ENCODE data around the gene ERLEC1. TPM values are rescaled to one million over a fixed set of nuclear protein-coding genes. Genes with fewer than 3 reads are reported as not detected.

ERLEC1 gene
- total RNA-seq, 2 experiments from 2014 or later = 18.3 to 20.5 TPM

DNA sequence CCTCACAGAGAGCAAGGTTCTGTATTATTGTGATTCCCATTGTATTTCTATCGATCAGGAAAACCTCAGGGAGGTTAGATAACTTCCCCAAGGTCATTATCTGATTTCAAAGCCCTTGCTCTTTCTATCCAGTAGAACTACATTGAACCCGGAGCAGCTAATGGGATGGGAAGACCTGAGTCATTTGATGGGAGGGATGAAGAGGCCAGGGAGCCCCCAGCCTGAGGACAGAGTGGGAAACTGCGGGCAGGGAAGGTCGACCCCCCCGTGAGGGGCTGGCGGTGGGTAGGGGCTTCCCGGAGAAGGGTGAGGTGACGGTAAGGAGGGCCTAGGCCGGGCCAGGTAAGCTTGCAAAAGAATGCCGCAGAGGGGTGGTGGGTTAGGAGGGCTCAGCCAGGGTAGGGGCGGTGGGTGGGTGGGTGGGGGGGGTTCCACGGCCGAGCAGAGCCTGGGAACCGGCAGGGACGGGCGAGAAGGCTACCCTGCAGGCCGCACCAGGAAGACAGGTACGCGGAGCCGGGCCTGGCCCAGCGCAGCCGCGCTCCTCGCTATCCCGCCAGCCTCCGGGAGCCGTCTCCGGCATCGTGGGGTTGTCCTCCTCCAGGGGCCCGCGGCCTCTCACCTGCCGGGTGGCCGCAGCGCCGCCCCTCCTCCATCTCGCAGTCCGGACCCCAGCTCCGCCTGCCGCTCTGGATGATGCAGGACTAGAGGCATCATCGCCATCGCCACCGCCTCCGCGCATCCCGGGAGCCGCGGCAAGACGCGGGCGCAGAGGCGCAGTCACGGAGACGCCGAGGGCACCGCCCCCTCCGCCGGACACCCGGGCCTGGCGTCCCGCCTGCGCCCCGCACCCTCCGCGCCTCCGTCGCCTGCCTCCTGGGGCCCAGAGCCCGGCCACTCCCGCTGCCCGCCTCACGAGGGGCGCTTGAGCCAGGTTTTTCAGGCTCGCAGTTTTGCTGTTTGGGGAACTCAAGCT is 72.7 kb downstream of the ERLEC1 start, which contains the start of gene GPR75:
TSS of gene GPR75 (minus strand) at position 762 of the 976 bp plus-strand sequence. CDS start 5,211 bp downstream, outside the sequence.
- Mint-ChIP-seq H3K4me3 (no peak within 1 kb of the TSS), H3K9me3 (ENCODE audit: low read depth) (no peaks in the 10 kb centered on the region), H3K27ac (no peak within 1 kb of the TSS), H3K36me3 (ENCODE audit: low read depth) (peaks cover 16% of the 10 kb centered on the region), H3K4me1 (peaks cover 13% of the 10 kb centered on the region), H3K27me3 (no peaks in the 10 kb centered on the region)
- ATAC-seq = no peak
- ChIA-PET POLR2A (no interaction called here), CTCF (no interaction called here)
- intact Hi-C loops (cut with DNase I, micrococcal nuclease) = no loop called here
- DNase-seq = no peak

DNA sequence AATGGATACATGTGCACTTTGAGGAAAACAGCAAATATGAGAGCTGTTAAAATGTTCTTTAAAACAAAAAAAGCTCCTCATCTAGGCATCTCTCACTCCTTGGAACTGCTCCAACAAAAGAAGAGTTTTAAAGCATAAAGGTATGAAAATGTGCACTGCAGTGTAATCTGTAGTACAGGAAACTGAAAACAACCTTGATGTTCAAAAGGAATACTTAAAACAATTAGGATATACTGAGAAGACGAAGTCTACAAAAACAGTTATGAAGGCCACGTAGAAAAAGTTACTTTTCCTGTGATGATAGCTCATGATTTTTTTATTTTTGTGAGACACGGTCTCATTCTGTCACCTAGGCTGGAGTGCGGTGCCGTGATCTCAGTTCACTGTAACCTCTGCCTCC is 75.0 kb downstream of the ERLEC1 start:
- Mint-ChIP-seq H3K27ac (peak overlapping the region; percentile 65), H3K4me3 (no peak overlapping the region), H3K36me3 (ENCODE audit: low read depth) (peaks cover 32% of the 10 kb centered on the region), H3K27me3 (no peaks in the 10 kb centered on the region), H3K4me1 (peaks cover 11% of the 10 kb centered on the region), H3K9me3 (ENCODE audit: low read depth) (no peaks in the 10 kb centered on the region)
- ATAC-seq (no peak), DNase-seq (no peak)
- POLR2A ChIA-PET = no interaction called here
- CTCF ChIA-PET = interaction anchor here (2.0 kb wide), 1 partner anchor 9 kb away, joined by 5 read pairs; no protein-coding TSS in a partner anchor
- intact Hi-C loops (cut with DNase I, micrococcal nuclease) = no loop called here

DNA sequence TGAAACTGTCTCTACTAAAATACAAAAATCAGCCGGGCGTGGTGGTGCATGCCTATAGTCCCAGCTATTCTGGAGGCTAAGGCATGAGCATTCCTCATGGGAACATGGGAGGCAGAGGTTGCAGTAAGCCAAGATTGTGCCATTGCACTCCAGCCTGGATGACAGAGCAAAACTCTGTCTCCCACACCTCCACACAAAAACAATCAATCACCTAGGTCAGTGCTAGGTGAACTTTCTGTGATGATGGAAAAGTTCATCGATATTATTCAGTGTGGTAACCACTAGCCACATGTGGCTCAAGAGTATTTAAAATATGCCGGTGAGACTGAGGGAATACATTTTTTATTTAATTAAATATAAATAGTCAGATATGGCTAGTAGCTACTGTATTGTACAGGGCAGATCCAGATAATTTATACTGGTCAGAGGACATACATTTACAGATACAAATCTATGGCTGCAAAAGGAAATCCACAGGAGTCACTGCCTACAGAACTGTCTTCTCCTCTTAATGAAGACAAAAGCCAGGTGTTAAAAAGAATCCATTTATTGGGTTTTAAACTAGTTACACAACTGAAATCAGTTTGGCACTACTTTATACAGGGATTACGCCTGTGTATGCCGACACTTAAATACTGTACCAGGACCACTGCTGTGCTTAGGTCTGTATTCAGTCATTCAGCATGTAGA is 76.8 kb downstream of the ERLEC1 start:
- H3K4me3 Mint-ChIP-seq = no peak overlapping the region
- H3K4me1 Mint-ChIP-seq = peaks cover 11% of the 10 kb centered on the region
- POLR2A ChIA-PET = no interaction called here
- no peaks in the 10 kb centered on the region for H3K27me3 Mint-ChIP-seq
- no peak overlapping the region for H3K27ac Mint-ChIP-seq
- intact Hi-C loops (cut with DNase I, micrococcal nuclease) = no loop called here
- CTCF ChIA-PET = no interaction called here
- peaks cover 39% of the 10 kb centered on the region for H3K36me3 Mint-ChIP-seq (ENCODE audit: low read depth)
- no peak for DNase-seq
- no peaks in the 10 kb centered on the region for H3K9me3 Mint-ChIP-seq (ENCODE audit: low read depth)
- ATAC-seq = no peak

DNA sequence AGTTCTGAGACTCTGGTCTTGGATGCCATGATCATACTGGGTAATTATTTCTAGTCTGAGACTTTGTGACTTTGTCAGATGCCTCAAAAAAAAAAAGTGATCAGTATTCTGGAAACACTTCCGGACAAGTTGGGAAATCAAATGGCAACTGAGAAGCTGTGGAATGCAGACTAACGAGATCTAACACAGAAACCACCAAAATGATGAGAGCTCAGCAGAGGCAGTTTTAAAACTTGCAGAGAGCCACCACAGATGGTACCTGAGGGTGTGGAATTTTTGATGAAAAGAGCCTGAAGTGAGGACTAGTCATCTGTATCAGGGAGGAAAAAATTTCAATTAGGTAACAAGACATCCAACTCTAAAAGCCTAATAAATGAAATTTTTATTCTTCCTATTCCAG is 78.4 kb downstream of the ERLEC1 start:
- ATAC-seq (no peak), DNase-seq (no peak)
- H3K4me1 Mint-ChIP-seq = peaks cover 11% of the 10 kb centered on the region
- ChIA-PET POLR2A (no interaction called here), CTCF (interaction anchor here (0.6 kb wide), 1 partner anchor 198 kb away, joined by 4 read pairs; no protein-coding TSS in a partner anchor)
- peaks cover 37% of the 10 kb centered on the region for H3K36me3 Mint-ChIP-seq (ENCODE audit: low read depth)
- H3K27ac Mint-ChIP-seq = no peak overlapping the region
- intact Hi-C loops (cut with DNase I, micrococcal nuclease) = no loop called here
- no peak overlapping the region for H3K4me3 Mint-ChIP-seq
- H3K9me3 Mint-ChIP-seq (ENCODE audit: low read depth) = no peaks in the 10 kb centered on the region
- H3K27me3 Mint-ChIP-seq = no peaks in the 10 kb centered on the region

DNA sequence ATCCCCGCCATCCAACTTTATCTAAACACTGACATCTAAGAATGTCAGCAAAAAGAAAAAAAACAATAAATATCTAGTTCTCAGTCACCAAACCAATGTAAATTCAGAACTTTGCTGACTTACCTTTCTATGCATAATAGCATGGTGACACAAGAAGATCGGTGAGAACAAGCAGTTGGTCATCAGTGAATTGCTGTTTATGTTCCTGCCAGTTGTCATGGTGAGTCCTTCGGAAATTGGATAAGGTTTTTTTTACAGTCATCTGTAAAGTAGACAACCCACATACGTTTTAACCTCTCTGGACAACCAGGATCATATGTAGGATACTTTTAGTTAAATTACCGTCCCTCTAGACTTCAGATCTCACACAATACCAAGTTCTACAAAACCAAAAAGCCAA is 79.1 kb downstream of the ERLEC1 start:
- Mint-ChIP-seq H3K27ac (no peak overlapping the region), H3K9me3 (ENCODE audit: low read depth) (no peaks in the 10 kb centered on the region), H3K4me1 (peaks cover 11% of the 10 kb centered on the region), H3K36me3 (ENCODE audit: low read depth) (peaks cover 33% of the 10 kb centered on the region), H3K27me3 (no peaks in the 10 kb centered on the region), H3K4me3 (no peak overlapping the region)
- DNase-seq (no peak), ATAC-seq (no peak)
- ChIA-PET POLR2A (interaction anchor here (0.7 kb wide), 1 partner anchor 1080 kb away, joined by 4 read pairs; no protein-coding TSS in a partner anchor), CTCF (no interaction called here)
- intact Hi-C loops (cut with DNase I, micrococcal nuclease) = no loop called here

DNA sequence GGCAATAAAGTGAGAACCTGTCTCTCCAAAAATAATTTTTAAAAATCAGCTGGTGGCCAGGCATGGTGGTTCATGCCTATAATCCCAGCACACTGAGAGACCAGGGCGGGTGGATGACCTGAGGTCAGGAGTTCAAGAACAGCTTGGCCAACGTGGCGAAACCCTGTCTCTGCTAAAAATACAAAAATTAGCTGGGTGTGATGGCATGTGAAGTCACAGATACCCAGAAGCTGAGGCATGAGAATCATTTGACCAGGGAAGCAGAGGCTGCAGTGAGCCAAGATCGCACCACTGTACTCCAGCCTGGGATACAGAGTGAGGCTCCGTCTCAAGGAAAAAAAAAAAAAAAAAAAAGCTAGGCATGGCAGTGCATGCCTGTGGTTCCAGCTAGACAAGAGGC is 80.3 kb downstream of the ERLEC1 start:
- peaks cover 33% of the 10 kb centered on the region for H3K36me3 Mint-ChIP-seq (ENCODE audit: low read depth)
- intact Hi-C loops (cut with DNase I, micrococcal nuclease) = no loop called here
- no peak for ATAC-seq
- H3K9me3 Mint-ChIP-seq (ENCODE audit: low read depth) = no peaks in the 10 kb centered on the region
- CTCF ChIA-PET = interaction anchor here (1.1 kb wide), 1 partner anchor 76 kb away, joined by 3 read pairs; no protein-coding TSS in a partner anchor
- DNase-seq = no peak
- POLR2A ChIA-PET = no interaction called here
- H3K27ac Mint-ChIP-seq = no peak overlapping the region
- peaks cover 5% of the 10 kb centered on the region for H3K4me1 Mint-ChIP-seq
- no peaks in the 10 kb centered on the region for H3K27me3 Mint-ChIP-seq
- H3K4me3 Mint-ChIP-seq = no peak overlapping the region

DNA sequence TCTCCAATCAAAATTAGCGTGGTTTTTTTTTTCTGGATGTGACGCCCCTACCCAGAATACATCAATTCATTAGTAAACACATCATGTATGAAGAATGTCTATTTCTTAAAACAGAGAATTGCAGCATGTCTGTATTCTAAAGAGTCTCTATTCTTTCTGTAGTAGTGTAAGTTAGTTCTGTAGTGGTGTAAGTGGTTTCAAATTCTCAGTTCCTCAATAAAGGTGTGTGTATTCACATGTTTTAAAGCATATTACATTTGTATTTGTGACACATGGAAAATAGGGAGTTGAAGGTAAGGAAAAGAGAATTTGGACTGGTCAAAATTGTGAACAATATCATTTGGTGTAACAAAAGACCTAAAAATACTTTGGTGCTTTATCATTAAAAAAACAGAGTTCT is 80.9 kb downstream of the ERLEC1 start:
- POLR2A ChIA-PET = no interaction called here
- H3K36me3 Mint-ChIP-seq (ENCODE audit: low read depth) = peaks cover 31% of the 10 kb centered on the region
- H3K9me3 Mint-ChIP-seq (ENCODE audit: low read depth) = no peaks in the 10 kb centered on the region
- H3K27me3 Mint-ChIP-seq = no peaks in the 10 kb centered on the region
- intact Hi-C loops (cut with DNase I, micrococcal nuclease) = no loop called here
- DNase-seq = no peak
- H3K27ac Mint-ChIP-seq = no peak overlapping the region
- no peak overlapping the region for H3K4me3 Mint-ChIP-seq
- ATAC-seq = no peak
- CTCF ChIA-PET = interaction anchor here (1.1 to 1.4 kb wide), 2 partner anchors 14 to 75 kb away, joined by 3 read pairs; no protein-coding TSS in a partner anchor
- H3K4me1 Mint-ChIP-seq = peaks cover 2% of the 10 kb centered on the region

Small RNAs within 50 kb of the gene (microRNA-seq; reads per million reads assigned to microRNA genes)
- not detected for gene MIR3682 (ENCODE audit: borderline replicate concordance)

Other genes starting within 250 kb of the ERLEC1 start
- 10 to 100 TPM; 15.8 to 17.4 TPM for gene CHAC2, start 19.2 kb upstream of the ERLEC1 start, total RNA-seq
- 10 to 100 TPM; 17.3 to 23.4 TPM for gene ASB3, start 91 bp upstream of the ERLEC1 start, total RNA-seq
- gene GPR75, start 72.9 kb downstream of the ERLEC1 start, total RNA-seq = 1 to 10 TPM in 1 of 2 experiments, under 1 TPM in 1; 0.71 to 1.2 TPM
- gene PSME4, start 183.9 kb downstream of the ERLEC1 start, total RNA-seq = 10 to 100 TPM; 37.8 to 44.3 TPM

All from activated CD4-positive, alpha-beta T cell treated with anti-CD3 and anti-CD28 coated beads for 36 hours (primary cell).